GM19328 (cell line): ENCODE results near the gene LAMTOR5.

Experiments used
- ATAC-seq: cut with Tn5 transposase; IDR thresholded peaks from one replicate; pipeline ENCODE4 v1.9.1; 2021; ENCODE audit warnings: mild to moderate bottlenecking, moderate library complexity; ENCODE audit not compliant: unreplicated experiment

Gene LAMTOR5

DNA sequence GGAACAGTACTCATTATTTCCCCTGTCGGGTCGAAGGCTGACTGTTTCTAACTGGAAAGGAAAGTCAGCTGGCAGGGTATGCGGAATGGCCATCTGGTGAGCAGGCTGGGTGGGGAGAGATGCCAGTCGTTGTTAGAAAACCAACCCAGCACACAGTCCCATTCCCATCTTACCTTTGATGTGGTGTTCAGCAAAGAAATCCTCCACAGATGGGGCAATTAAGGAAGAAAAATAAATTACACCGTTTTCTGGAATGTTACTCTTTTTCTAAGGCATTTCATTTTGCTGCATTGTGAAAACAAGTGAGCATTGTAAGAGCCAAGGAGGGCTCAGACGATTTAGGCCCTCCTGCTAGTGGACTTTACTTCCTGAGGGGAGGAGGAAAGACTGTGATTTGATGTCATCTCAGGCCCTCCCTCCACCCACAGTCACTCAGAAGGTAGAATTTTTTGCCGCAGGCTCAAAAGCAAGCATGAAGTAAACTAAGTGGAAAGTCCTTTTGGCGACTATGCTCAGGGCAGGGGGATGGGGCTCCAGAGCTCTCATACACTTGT, 16.7 kb downstream of the LAMTOR5 start, which contains the start of gene SLC16A4:
SLC16A4 (minus strand) TSS at position 335 of the 554 bp plus-strand sequence. CDS start 1,703 bp downstream, outside the sequence.
- no peak for ATAC-seq

DNA sequence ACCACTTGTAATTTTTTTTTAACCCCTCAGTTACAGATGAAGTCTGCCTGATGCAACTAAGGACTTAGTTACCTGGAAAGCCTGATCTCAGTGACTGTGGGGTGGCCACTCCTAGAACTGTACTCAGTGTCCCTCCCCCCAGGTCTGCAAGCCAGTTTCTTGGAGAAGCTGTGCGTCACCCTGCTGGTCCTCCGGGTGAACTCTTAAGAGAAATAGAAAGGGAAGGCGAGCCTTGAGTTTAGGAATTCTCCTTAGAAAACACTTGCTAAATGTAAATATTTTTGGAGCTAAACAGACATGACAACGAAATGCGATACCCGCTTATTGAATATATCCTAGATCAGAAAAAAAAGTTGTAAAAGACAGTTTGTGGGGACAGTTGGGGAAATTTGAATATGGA, 17.4 kb downstream of the LAMTOR5 start:
- ATAC-seq: no peak

DNA sequence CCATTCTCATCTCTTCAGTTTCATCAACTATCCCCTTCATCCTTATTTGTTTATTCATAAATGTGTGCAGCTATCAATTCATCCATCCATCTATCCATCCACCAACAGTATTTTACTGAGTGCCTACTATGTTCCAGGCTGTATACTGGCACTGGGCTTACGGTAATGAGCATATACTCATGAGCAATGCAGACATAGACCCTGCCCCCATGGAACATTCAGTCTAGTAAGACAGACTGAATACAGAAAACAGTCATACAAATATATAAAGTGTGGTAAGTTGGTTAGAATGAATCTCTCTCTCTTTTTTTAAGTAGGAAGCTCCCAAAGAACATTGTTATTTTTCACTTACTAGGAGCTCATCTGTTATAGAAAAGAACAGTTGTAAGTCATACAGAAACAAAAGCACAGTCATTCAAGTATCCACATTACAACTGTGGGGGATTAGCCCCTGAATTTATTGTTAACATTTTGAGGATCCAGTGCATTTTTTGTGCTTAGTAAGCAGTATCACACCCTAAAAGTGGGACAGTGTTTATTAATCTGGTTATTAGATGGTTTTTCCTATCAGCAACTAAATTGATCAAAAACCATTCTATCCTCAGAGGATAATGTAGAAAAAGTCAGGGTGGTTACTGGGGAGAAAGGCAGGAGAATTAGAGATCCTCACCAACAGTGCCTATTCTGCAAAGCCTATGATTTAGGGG, 20.3 kb downstream of the LAMTOR5 start:
- no peak for ATAC-seq

DNA sequence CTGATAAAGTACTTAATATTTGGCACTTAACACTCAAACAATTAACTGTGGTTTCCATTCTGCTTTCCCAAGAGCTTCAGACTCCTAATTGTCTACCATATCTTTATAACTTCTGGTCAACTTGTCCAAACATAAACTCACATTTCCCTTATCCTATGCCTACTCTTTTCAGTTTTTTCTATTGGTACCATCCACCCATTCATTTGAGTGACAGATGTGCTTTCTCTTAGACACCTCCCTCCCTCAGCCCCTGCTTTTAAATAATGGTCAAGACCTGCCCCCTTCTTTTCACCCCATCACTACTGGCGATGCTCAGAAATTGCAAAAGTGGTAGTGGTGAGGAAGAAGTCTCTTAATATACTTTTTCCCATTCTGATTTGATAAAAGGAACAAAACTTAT, 22.1 kb downstream of the LAMTOR5 start:
- no peak for ATAC-seq

DNA sequence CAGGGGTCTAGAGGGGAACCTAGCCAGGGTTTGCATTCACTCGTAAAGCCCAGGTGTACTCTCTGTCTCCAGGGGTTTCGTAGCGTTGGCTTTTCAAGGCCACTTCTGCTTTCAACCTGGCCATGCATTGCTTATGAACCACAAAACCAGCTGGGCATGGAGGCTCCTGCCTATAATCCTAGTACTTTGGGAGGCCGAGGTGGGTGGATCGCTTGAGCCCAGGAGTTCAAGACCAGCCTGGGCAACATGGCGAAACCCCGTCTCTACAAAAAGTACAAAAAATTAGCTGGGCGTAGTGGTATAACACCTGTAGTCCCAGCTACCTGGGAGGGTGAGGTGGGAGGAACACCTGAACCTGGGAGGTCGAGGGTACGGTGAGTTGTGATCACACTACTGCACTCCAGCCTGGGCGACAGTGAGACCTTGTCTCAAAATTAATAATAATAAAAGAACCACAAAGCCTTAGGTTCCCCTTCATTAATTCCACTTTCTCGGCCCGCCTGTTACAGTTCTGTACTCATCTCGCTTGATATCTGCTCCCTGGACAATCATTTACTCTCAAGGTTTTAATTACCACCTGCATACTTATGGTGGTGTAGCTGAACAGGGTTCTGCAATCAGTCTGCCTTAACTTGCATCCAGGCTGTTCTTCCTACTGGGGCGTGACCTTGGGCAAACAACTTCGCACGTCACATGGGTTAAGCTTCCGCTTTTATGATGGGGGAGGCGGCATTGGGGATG, 22.7 kb downstream of the LAMTOR5 start:
- ATAC-seq: no peak

- no peak for ATAC-seq
Measured at GRCh38 chr1:110383251-110383990, 24.1 kb downstream of the LAMTOR5 start.

GRCh38 chr1:110380672-110381283, 26.7 kb downstream of the LAMTOR5 start:
- no peak for ATAC-seq

- no peak for ATAC-seq
Measured at GRCh38 chr1:110375490-110375889, 32.0 kb downstream of the LAMTOR5 start.

DNA sequence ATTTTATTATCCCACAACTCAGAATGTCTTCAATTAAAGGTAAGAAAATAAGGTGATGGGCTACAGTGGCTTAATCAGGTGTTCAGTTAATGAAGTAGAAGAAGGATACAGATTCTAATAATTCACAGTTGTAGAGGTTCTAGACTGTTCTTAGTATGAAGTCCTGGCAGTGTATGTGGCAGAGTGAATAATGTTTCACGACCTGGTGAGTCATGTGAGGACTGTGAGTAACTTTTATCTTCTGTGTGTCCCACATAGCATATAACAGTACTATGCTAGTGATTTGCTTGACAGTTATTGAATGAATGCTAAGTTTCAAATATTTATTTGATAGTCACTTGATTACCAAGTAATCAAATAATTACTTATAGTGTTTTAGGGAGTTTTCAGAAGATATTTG, 36.7 kb downstream of the LAMTOR5 start:
- no peak for ATAC-seq

GRCh38 chr1:110364221-110364620, 43.3 kb downstream of the LAMTOR5 start:
- no peak for ATAC-seq

DNA sequence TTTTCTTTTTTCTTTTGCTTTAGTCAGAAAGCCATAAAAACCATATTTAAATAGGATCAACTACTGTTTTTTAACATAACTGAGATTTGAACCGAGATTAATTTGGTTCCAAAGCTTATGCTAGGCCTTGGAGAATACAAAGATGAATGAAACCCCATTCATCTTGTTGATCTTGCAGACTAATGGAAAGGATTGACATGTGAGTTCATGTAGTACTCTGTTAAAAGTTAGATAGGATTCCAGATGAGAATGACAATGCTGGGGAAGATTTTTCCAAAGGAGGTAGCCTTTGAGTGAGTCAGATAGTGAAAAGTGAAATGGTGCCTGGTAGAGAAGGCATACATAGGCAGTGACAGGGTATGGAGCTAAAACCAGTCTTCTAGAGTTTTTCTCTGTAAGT, 45.6 kb downstream of the LAMTOR5 start:
- ATAC-seq: no peak

- ATAC-seq: no peak
Measured at GRCh38 chr1:110360431-110360830, 47.1 kb downstream of the LAMTOR5 start.

- no peak for ATAC-seq
Measured at GRCh38 chr1:110356379-110356778, 51.1 kb downstream of the LAMTOR5 start.

GRCh38 chr1:110355321-110355720, 52.2 kb downstream of the LAMTOR5 start:
- ATAC-seq: no peak
